Fibroblast of lung (primary cell): ENCODE measurements around the gene RUFY3.

Source experiments
- CTCF ChIP-seq, 2 donors: IDR thresholded peaks in 1 of 2; conservative IDR thresholded peaks in 1 of 2; 1 replicate in 1 of 2; 2 replicates in 1 of 2; pipeline ENCODE4 v1.5.1; 2011 to 2012; ENCODE audit warnings: low read length in 2 of 2, control low read depth in 1 of 2, inconsistent platforms in 1 of 2, low read depth in 1 of 2, mild to moderate bottlenecking in 1 of 2
- EZH2 ChIP-seq: IDR thresholded peaks from 2 replicates; pipeline ENCODE4 v1.5.1; 2012; ENCODE audit warnings: low read length, control low read depth, mild to moderate bottlenecking; ENCODE audit errors: missing control alignments

DNA sequence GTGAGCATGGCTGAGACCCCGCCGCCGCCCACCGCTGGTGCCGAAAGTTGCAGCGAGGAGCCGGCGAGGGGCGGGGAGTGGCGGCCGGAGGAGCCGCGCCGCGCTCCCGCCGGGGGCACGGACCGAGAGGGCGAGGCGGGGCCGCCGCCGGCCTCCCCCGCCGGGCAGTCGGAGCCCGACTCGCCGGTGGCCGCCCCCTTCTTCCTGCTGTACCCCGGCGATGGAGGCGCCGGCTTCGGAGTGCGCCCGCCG lies 16.9 kb upstream of the RUFY3 start:
- TF ChIP-seq EZH2 = no peak
- TF ChIP-seq CTCF (conservative IDR thresholded peaks at IDR 0.05 in 1 of 2, IDR thresholded peaks at IDR 0.05 in 1 of 2; ENCODE audit: low read depth in 1 of 2, low read length in 2 of 2) = no peak
